GM12874 (cell line): ENCODE measurements around the gene ABHD15.
A peak's percentile ranks its signal among the peaks of the same experiment; 100 is the strongest.

Experiments used
- CTCF ChIP-seq: IDR thresholded peaks from 2 replicates; pipeline ENCODE4 v1.5.1; 2011; ENCODE audit warnings: low read depth, mild to moderate bottlenecking, control low read depth, low read length, moderate library complexity; ENCODE audit not compliant: insufficient read depth

Gene ABHD15

GRCh38 chr17:29588017-29588561 is 21.3 kb upstream of the ABHD15 start:
- TF ChIP-seq CTCF = no peak

- TF ChIP-seq CTCF = no peak
These were observed 20.8 kb upstream of the ABHD15 start for GRCh38 chr17:29587591-29587990.

GRCh38 chr17:29586676-29587469 is 20.0 kb upstream of the ABHD15 start:
- no peak for TF ChIP-seq CTCF

- TF ChIP-seq CTCF = peak; percentile 58
These were observed 18.4 kb upstream of the ABHD15 start for GRCh38 chr17:29585080-29585751.

- TF ChIP-seq CTCF = no peak
These were observed 17.7 kb upstream of the ABHD15 start for GRCh38 chr17:29584452-29585079.

- no peak for TF ChIP-seq CTCF
These were observed 16.7 kb upstream of the ABHD15 start for GRCh38 chr17:29583324-29584248.

- no peak for TF ChIP-seq CTCF
These were observed 15.9 kb upstream of the ABHD15 start for GRCh38 chr17:29582772-29583171.
